Gastrocnemius medialis (tissue), 4 donors: ENCODE data around the gene GNAI3. TPM values are rescaled to one million over a fixed set of nuclear protein-coding genes. Genes with fewer than 3 reads are reported as not detected.
"Not testable (repeated sequence)": the region's sequence is repeated elsewhere in the genome, so short reads cannot be mapped to it uniquely, and the experiment has no call there.

Experiments
- ATAC-seq, 2 donors: fragments of 150-250 bp; one replicate each; pipeline ENCODE4 v1.9.1; 2016
- DNase-seq, 2 donors: peaks; one replicate each; pipeline ENCODE4 v3.0.0-alpha.2; 2019
- H3K27ac ChIP-seq, 4 donors: fragments of 200-600 bp; sonication (generic); 1 replicate in 1 of 4; 2 replicates in 3 of 4; pipeline ENCODE4 v1.5.1; 2016 to 2018; ENCODE audit warnings: mild to moderate bottlenecking in 2 of 4, moderate library complexity in 1 of 4
- H3K27me3 ChIP-seq, 3 donors: fragments of 200-600 bp; sonication (generic) in 2 of 3; 1 replicate in 1 of 3; 2 replicates in 2 of 3; pipeline versions ENCODE4 v1.5.1 to v1.6.0; 2016 to 2019; ENCODE audit warnings: mild to moderate bottlenecking in 1 of 3, moderate library complexity in 1 of 3
- H3K36me3 ChIP-seq, 2 donors: fragments of 200-600 bp; sonication (generic) in 1 of 2; one replicate each; pipeline ENCODE4 v1.5.1; 2017 to 2018
- H3K4me1 ChIP-seq, 2 donors: fragments of 200-600 bp; sonication (generic) in 1 of 2; one replicate each; pipeline ENCODE4 v1.5.1; 2016 to 2017; ENCODE audit warnings: mild to moderate bottlenecking in 2 of 2
- H3K4me3 ChIP-seq, 4 donors: fragments of 200-600 bp; sonication (generic) in 3 of 4; 1 replicate in 1 of 4; 2 replicates in 3 of 4; pipeline ENCODE4 v1.5.1; 2016 to 2019; ENCODE audit warnings: mild to moderate bottlenecking in 2 of 4
- H3K9me3 ChIP-seq, 3 donors: fragments of 200-600 bp; sonication (generic) in 2 of 3; 1 replicate in 1 of 3; 2 replicates in 2 of 3; pipeline ENCODE4 v1.5.1; 2016 to 2019
- CTCF ChIP-seq, 5 experiments: fragments of 450-650 bp in 3 of 5; fragments of 200-600 bp in 2 of 5; sonication (generic) in 2 of 5; IDR thresholded peaks in 4 of 5; conservative IDR thresholded peaks in 1 of 5; 1 replicate in 4 of 5; 2 replicates in 1 of 5; pipeline ENCODE4 v1.5.1; 2016 to 2019; ENCODE audit warnings: antibody characterized with exemption in 5 of 5, mild to moderate bottlenecking in 3 of 5, moderate library complexity in 3 of 5
- POLR2A ChIP-seq, 2 donors: fragments of 450-650 bp; IDR thresholded peaks; one replicate each; pipeline ENCODE4 v1.6.1; 2017; ENCODE audit warnings: antibody characterized with exemption in 2 of 2, mild to moderate bottlenecking in 2 of 2, moderate library complexity in 2 of 2
- in situ Hi-C, 4 donors: fragments of 200-750 bp; cut with MboI; loops; one replicate each; pipeline versions ENCODE4 v1.15.0 to v1.8.0; 2017; ENCODE audit warnings: low sequenced_read_pairs in 4 of 4
- intact Hi-C: fragments of 100-400 bp; cut with DNase I; formaldehyde crosslinking; loops from one replicate; pipeline ENCODE4 v1.15.1; 2023; ENCODE audit warnings: low total_unique reads
- total RNA-seq, 4 donors: library from RNA; depleted of rRNA; stranded (reverse); fragments of >200 nt; gene quantifications; one replicate each; pipeline versions ENCODE4 v1.1.0 to v1.2.3, GENCODE V29; 2016

Gene GNAI3
- total RNA-seq, 4 donors from 2014 or later = 0.90 to 2.5 (median 1.8) TPM

GRCh38 chr1:109658533-109659042 is 110.2 kb downstream of the GNAI3 start:
- no peaks in the 10 kb centered on the region for H3K27me3 ChIP-seq
- H3K9me3 ChIP-seq = no peaks in the 10 kb centered on the region
- TF ChIP-seq POLR2A (IDR thresholded peaks at IDR 0.05) (no peak), CTCF (IDR thresholded peaks at IDR 0.05 in 4 of 5, conservative IDR thresholded peaks at IDR 0.05 in 1 of 5) (no peak)
- ATAC-seq = no peak
- H3K4me1 ChIP-seq = peaks cover 14 to 18% of the 10 kb centered on the region in 2 donors
- in situ Hi-C loops = loop anchor here in 3 of 4 donors (10.0 kb wide), 1 partner anchor 114 kb away; the partner anchor contains the start of gene GNAI3 (in 3 of the 3)
- peak overlapping the region in 2 of 4 donors; percentile 30 to 90 for H3K27ac ChIP-seq
- intact Hi-C loops = no loop called here
- no peak for DNase-seq
- H3K4me3 ChIP-seq = no peak overlapping the region
- peaks cover 0 to 2% of the 10 kb centered on the region in 2 donors for H3K36me3 ChIP-seq

DNA sequence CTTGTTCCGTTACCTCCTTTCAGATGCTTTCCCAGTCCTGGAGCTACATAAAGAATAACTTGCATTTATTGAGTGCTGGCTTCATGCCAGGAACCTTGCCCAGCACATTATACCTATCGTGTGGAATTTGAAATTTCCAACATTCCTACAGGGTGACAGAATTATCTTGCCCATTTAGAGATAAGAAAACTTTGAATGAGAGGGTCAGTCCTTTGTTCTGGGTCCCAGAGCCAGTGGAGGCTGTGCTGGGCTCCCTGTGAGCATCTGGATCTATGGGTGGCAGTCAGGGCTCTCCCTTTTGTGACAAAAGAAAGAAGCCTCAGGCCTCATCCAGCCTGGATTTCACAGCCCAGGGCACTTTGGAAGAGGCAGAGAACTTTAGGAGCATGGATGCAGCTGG is 110.7 kb downstream of the GNAI3 start:
- Histone ChIP-seq H3K9me3 (no peaks in the 10 kb centered on the region), H3K27ac (peak overlapping the region in 1 of 4 donors; percentile 90), H3K4me1 (peaks cover 14 to 23% of the 10 kb centered on the region in 2 donors), H3K36me3 (peaks cover 0 to 2% of the 10 kb centered on the region in 2 donors), H3K27me3 (no peaks in the 10 kb centered on the region), H3K4me3 (no peak overlapping the region)
- intact Hi-C loops (no loop called here), in situ Hi-C loops (loop anchor here in 3 of 4 donors (10.0 kb wide), 1 partner anchor 114 kb away; the partner anchor contains the start of gene GNAI3 (in 3 of the 3))
- DNase-seq = no peak
- TF ChIP-seq CTCF (IDR thresholded peaks at IDR 0.05 in 4 of 5, conservative IDR thresholded peaks at IDR 0.05 in 1 of 5) = no peak
- TF ChIP-seq POLR2A (IDR thresholded peaks at IDR 0.05) = no peak
- no peak for ATAC-seq

- H3K27me3 ChIP-seq = no peaks in the 10 kb centered on the region
- in situ Hi-C loops = loop anchor here in 3 of 4 donors (10.0 kb wide), 2 partner anchors 115 to 325 kb away; partner anchors contain the start of genes GNAI3 (in 3 of the 3) and AHCYL1 (in 1 of the 3)
- peaks cover 9 to 16% of the 10 kb centered on the region in 2 donors for H3K4me1 ChIP-seq
- intact Hi-C loops = no loop called here
- H3K27ac ChIP-seq = no peak overlapping the region
- TF ChIP-seq CTCF (IDR thresholded peaks at IDR 0.05 in 4 of 5, conservative IDR thresholded peaks at IDR 0.05 in 1 of 5) (no peak), POLR2A (IDR thresholded peaks at IDR 0.05) (no peak)
- H3K9me3 ChIP-seq = no peaks in the 10 kb centered on the region
- DNase-seq (no peak), ATAC-seq (no peak)
- peaks cover 0 to 2% of the 10 kb centered on the region in 2 donors for H3K36me3 ChIP-seq
- H3K4me3 ChIP-seq = no peak overlapping the region
Observed at GRCh38 chr1:109659997-109660690, 111.7 kb downstream of the GNAI3 start.

DNA sequence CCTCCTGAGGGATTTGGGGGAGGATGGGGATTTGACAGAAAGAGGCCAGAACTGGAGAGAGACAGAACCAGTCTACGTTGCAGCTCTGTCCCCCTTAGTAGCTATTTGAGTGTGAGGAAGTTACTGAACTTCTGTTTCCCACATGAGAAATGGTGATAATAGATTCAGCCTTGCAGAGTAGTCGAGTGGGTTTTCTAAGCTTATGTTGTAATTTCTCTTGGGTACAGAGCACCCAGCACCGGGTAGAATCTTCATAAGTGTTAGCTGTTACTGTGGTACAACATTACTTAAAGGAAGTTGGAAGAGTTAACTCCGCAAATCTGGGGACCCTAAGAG is 112.2 kb downstream of the GNAI3 start:
- DNase-seq, ATAC-seq, intact Hi-C loops, H3K27ac ChIP-seq, H3K27me3 ChIP-seq, H3K9me3 ChIP-seq, H3K4me3 ChIP-seq, H3K36me3 ChIP-seq: not testable (repeated sequence)
- in situ Hi-C loops = loop anchor here in 1 of 4 donors (10.0 kb wide), 1 partner anchor 324 kb away; the partner anchor contains the start of gene AHCYL1
- peaks cover 5 to 13% of the 10 kb centered on the region in 2 donors for H3K4me1 ChIP-seq

- Histone ChIP-seq H3K4me3 (no peak overlapping the region), H3K27ac (no peak overlapping the region), H3K4me1 (peaks cover 4 to 13% of the 10 kb centered on the region in 2 donors), H3K27me3 (no peaks in the 10 kb centered on the region), H3K9me3 (no peaks in the 10 kb centered on the region), H3K36me3 (peaks cover 0 to 2% of the 10 kb centered on the region in 2 donors)
- ATAC-seq = no peak
- no peak for DNase-seq
- no peak for TF ChIP-seq CTCF (IDR thresholded peaks at IDR 0.05 in 4 of 5, conservative IDR thresholded peaks at IDR 0.05 in 1 of 5)
- no peak for TF ChIP-seq POLR2A (IDR thresholded peaks at IDR 0.05)
- intact Hi-C loops = no loop called here
- in situ Hi-C loops = loop anchor here in 1 of 4 donors (10.0 kb wide), 1 partner anchor 323 kb away; the partner anchor contains the start of gene AHCYL1
Observed at GRCh38 chr1:109661391-109661790, 113.0 kb downstream of the GNAI3 start.
